ENCODE results near the gene ITGA11.

The ITGA11 gene

DNA sequence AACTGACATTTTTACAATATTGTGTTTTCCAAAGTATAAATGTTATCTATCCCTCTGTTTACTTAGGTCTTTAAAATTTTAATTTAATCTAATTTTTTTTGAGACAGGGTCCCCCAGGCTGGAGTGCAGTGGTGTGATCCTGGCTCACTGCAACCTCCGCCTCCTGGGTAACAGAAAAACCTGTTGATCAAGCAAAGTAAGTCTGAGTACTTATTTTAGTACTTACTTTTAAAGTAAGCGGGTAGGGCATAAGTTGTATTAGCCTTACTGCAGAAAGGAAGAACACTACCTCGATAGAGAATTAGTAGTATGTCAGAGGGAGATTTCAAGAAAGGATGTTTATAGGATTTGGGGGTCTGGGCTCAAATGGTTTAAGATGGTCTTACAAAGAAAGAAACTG is 166.3 kb downstream of the ITGA11 start:
- H3K4me3 ChIP-seq (replicated peaks; ENCODE audit: low read depth, low read length), result no peak overlapping the region
- TF ChIP-seq, protein P1, sequence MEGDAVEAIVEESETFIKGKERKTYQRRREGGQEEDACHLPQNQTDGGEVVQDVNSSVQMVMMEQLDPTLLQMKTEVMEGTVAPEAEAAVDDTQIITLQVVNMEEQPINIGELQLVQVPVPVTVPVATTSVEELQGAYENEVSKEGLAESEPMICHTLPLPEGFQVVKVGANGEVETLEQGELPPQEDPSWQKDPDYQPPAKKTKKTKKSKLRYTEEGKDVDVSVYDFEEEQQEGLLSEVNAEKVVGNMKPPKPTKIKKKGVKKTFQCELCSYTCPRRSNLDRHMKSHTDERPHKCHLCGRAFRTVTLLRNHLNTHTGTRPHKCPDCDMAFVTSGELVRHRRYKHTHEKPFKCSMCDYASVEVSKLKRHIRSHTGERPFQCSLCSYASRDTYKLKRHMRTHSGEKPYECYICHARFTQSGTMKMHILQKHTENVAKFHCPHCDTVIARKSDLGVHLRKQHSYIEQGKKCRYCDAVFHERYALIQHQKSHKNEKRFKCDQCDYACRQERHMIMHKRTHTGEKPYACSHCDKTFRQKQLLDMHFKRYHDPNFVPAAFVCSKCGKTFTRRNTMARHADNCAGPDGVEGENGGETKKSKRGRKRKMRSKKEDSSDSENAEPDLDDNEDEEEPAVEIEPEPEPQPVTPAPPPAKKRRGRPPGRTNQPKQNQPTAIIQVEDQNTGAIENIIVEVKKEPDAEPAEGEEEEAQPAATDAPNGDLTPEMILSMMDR (IDR thresholded peaks at IDR 0.05; ENCODE audit: low read depth, low read length, missing control alignments), result no peak

DNA sequence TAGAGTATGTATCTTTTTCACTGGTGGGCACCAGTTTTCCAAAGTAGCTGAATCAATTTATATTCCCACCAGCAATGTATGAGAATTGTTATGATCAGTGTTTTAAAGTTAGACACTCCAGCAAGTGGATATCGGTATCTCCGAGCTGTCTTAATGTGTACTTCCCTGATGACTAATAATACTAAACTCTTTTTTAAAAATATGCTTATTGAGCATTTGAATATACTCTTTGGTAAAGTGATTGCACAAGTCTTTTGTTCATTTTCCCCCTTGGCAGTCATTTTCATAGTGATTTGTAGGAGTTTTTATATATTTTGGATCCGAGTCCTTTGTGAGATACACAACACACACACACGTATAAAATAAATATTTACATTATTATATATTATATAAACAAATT is 166.9 kb downstream of the ITGA11 start:
- TF ChIP-seq, protein P1 (IDR thresholded peaks at IDR 0.05; ENCODE audit: low read depth, low read length, missing control alignments), result no peak
- H3K4me3 ChIP-seq (replicated peaks; ENCODE audit: low read depth, low read length), result no peak overlapping the region
- no peak for DNase-seq (ENCODE audit: extremely low read depth, low read depth)

More for the DNA sequence above, 166.3 kb downstream of the ITGA11 start:
- no peak for DNase-seq (ENCODE audit: extremely low read depth, low read depth)

DNA sequence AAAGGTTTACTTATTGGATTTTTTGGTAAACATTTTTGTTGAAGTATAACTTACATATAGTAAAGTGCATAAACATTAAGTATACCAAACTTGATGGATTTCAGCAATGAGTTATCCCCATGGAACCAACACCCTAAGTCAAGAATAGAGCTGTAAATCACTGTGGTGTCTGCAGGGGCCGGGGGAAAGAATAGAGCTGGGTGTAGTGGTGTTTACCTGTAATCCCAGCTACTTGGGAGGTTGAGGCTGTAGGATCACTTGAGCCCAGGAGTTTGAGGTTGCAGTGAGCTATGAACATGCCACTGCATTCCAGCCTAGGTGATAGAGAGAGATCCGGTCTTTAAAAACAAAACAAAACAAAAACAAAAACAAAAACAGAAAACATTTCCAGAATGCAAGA is 167.7 kb downstream of the ITGA11 start:
- TF ChIP-seq, protein P1 (IDR thresholded peaks at IDR 0.05; ENCODE audit: low read depth, low read length, missing control alignments), result no peak
- no peak for DNase-seq (ENCODE audit: extremely low read depth, low read depth)
- H3K4me3 ChIP-seq (replicated peaks; ENCODE audit: low read depth, low read length), result no peak overlapping the region

DNA sequence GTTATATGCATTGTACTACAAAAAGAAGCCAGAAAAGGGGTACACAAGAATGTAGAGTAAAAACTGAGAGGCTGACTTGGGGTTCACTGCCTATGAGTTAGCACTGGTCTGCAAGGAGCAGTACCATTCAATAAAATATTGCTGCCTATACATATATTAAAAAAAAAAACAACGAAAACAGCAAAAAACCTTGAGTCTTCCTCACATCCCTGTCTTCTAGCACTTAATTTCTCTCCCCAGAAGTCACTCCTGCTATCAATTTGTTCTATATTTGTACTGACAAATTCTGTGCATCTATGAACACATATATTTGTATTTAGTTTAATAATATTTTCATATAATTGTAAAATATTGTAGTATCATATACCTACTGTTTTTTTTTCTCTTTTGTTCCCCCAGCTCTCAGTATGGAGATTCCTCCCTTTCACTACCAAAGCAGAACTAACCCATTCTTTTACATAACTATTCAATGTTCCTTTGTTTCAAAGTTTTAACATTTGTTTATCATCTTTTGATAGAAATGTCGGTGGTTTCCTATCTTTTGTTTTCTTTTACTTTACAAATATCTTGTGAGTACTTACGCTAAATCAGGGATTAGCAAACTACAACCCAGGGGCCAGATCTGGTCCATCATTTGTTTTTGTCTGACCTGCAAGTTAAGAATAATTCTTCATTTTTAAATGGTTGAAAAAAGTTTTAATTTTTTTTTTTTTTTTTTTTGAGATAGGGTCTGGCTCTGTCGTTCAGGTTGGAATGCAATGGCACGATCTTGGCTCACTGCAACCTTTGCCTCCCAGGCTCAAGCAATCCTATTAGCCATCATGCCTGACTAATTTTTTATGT is 169.2 kb downstream of the ITGA11 start:
- TF ChIP-seq, protein P1 (IDR thresholded peaks at IDR 0.05; ENCODE audit: low read depth, low read length, missing control alignments), result no peak
- DNase-seq (ENCODE audit: extremely low read depth, low read depth), result no peak
- no peak overlapping the region for H3K4me3 ChIP-seq (replicated peaks; ENCODE audit: low read depth, low read length)

DNA sequence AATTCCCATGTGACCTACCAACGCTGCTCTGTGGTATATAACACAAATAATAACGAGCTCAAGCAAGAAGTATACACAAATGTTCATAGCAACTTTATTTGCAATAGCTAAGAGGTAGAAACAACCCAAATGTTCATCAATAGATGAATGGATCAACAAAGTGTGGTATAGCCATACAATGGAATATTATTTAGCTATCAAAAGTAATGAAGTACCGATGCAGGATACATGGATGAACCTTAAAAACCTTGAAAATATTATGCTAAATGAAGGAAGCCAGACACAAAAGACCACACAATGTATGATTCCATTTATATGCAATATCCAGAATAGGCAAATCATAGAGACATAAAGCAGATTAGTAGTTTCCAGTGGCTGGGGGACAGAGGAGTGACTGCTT is 170.0 kb downstream of the ITGA11 start:
- TF ChIP-seq, protein P1 (IDR thresholded peaks at IDR 0.05; ENCODE audit: low read depth, low read length, missing control alignments), result no peak
- H3K4me3 ChIP-seq (replicated peaks; ENCODE audit: low read depth, low read length), result no peak overlapping the region

DNA sequence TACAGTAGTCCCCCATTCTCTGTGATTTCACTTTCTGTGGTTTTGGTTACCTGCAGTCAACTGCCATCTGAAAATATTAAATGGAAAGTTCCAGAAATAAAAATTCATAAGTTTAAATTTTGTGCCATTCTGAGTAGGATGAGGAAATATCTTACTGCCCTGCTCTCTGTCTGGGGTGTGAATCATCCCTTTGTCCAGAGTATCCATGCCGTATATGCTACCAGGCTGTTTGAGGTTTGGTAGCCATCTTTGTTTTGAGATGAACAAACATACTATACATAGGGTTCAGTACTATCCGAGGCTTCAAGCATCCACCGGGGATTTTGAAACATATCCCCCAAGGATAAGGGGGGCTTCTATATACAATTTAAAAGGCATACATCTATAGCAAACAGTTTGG is 170.7 kb downstream of the ITGA11 start:
- TF ChIP-seq, protein P1 (IDR thresholded peaks at IDR 0.05; ENCODE audit: low read depth, low read length, missing control alignments), result no peak
- H3K4me3 ChIP-seq (replicated peaks; ENCODE audit: low read depth, low read length), result no peak overlapping the region
- DNase-seq (ENCODE audit: extremely low read depth, low read depth), result no peak

More for the DNA sequence above, 170.0 kb downstream of the ITGA11 start:
- no peak for DNase-seq (ENCODE audit: extremely low read depth, low read depth)

Measured in HFF-Myc (cell line).